Stimulated activated CD4-positive, alpha-beta T cell treated with anti-CD3 and anti-CD28 coated beads, TNF-alpha, amount 100 ng/mL, for 24 hours (primary cell): ENCODE results near the gene EVA1A.

Source experiments
- DNase-seq, 3 experiments: peaks; one replicate each; pipeline ENCODE4 v3.0.0-alpha.2; 2020; ENCODE audit warnings: low read depth in 3 of 3

EVA1A gene

DNA sequence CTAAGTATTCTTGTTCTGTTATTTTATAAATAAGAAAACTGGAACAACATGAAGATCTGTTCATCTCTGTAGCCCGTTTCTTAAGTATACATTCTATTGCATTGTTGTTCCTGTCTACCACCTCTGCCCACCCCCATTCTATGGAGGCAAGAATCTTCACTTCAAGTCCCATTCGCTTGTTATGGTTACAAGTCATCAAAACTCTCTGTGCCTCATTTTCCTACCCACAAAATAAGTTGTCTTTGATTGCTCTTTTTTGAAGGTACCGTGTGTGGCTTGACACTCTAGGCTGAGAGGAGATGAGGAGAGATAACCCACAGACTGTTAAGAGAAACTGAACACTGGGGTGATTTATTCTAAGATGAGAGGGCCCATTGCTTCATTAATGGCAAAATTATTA is 2.9 kb upstream of the EVA1A start:
- DNase-seq: no peak

DNA sequence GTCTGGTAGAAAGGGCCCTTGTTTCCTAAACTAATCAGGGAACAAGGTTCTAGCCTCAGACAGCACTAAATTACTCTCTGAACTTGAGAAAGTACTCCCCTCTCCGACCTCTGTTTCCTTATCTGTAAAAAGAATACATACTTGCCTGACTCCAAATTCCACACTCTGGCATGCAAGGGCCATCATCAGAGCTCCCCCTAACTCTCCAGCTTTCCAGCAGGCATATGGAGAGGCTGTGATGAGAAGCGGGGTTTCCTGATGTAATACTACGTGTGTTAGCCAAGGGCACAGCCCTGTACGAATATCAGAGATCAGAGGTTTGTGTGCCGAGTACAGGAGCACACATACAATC is 1.8 kb upstream of the EVA1A start:
- DNase-seq: no peak

- no peak for DNase-seq
These were observed 1.1 kb upstream of the EVA1A start for GRCh38 chr2:75561566-75562512.

GRCh38 chr2:75560022-75560767 is 544 bp downstream of the EVA1A start:
- DNase-seq: no peak

- no peak for DNase-seq
These were observed 1.1 kb downstream of the EVA1A start for GRCh38 chr2:75559680-75560021.

- no peak for DNase-seq
These were observed 1.7 kb downstream of the EVA1A start for GRCh38 chr2:75558786-75559679.

DNA sequence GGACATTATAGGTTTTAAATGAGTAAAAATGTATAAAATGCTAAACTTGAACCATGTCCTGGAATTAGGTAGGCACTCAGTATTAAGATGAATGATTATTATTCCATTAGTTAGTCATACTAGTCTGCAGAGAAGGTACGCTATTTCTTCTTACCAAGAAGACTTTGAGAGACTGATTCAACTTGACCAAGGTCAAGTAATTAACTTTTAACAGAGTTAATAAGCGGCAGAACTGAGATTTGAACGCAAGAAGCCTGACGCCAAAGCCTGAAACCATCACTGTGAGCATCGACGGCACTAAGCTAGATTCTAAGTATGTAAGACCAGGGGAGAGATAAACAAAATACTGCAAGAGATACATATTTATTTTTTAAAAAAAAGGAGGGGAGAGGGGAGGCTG is 2.6 kb downstream of the EVA1A start:
- no peak for DNase-seq

GRCh38 chr2:75557474-75558133 is 3.1 kb downstream of the EVA1A start:
- no peak for DNase-seq

- no peak for DNase-seq
These were observed 3.9 kb downstream of the EVA1A start for GRCh38 chr2:75556679-75557366.

GRCh38 chr2:75555701-75556100 is 5.0 kb downstream of the EVA1A start:
- DNase-seq: no peak

- no peak for DNase-seq
These were observed 6.7 kb downstream of the EVA1A start for GRCh38 chr2:75553935-75554531.

DNA sequence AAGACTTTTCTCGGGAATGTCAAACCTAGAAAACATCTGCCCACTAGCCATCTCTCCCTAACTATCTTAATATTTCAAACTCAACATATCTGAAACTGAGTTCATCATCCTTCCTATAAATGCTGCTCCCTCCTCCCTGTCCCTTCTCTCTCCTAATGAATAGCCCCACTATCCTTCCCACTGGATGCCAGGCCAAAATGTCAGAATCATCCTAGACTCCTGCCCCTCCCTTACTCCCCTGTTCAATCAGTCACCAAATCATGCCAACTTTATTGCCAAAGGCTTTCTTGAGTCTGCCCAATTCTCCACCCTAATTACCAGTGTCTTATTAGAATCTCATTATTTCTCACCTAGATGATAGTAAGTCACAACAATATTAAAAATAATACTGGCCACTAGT is 8.5 kb downstream of the EVA1A start:
- no peak for DNase-seq

GRCh38 chr2:75551434-75551833 is 9.3 kb downstream of the EVA1A start:
- no peak for DNase-seq

DNA sequence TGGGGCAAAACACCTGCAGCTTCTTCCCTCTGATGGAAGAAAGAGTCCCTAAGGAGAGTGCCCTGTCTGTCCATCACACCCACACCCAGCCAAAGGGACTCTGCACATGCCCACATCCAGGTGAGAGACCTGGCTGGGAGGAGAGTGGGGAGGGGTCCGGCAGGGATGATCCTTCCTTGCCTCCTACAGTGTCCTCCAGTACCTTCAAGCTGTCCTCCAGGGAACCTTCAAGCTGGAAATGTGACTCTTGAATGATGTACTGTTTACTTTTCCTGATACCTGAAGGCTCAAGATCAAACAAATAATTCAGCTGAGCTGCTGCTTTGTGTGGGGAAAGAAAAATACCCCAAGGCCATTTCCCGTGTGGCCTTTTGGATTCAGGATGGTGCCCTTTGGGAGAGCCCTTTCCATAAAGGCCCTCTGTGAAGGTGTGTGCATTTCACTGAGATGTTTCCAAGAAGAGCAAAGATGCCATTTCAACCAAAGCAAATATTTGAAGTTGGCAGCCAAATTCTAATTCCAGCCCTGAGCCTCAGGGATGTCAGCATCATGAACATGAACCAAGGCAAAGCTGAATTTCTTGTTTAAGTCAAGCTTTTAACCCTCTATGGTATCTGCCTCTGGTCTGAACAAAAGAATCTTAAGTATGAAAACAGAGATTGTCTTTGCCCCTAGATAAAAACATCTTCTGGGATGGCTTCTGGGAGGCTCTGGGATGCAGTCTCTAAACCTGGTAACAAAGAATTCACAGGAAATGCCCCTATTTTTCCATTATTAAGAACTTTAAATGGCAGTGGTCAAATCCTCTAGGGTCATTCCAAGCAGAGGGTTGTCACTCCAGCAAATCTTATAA is 11.1 kb downstream of the EVA1A start:
- DNase-seq: no peak

DNA sequence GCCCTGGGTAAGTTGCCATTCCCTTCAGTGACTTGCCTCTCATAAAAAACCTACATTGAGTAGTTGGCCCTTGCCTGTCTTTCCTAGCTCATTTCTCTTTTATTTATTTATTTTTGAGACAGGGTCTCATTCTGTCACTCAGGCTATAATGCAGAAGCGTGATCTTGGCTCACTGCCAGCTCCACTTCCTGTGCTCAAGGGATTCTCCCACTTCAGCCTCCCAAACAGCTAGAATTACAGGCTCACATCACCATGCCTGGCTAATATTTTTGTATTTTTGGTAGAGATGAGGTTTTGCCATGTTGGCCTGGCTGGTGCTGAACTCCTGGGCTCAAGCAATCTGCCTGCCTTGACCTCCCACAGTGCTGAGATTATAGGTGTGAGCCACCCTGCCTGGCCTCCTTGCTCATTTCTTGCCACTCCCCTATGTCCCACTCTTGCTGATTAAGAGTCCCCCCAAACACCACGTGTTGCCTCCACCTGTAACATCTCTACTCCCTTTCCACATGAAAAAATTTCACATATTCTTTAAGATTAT is 12.6 kb downstream of the EVA1A start:
- DNase-seq: no peak

GRCh38 chr2:75547345-75548035 is 13.2 kb downstream of the EVA1A start:
- DNase-seq: no peak

- DNase-seq: no peak
These were observed 14.8 kb downstream of the EVA1A start for GRCh38 chr2:75545922-75546321.

DNA sequence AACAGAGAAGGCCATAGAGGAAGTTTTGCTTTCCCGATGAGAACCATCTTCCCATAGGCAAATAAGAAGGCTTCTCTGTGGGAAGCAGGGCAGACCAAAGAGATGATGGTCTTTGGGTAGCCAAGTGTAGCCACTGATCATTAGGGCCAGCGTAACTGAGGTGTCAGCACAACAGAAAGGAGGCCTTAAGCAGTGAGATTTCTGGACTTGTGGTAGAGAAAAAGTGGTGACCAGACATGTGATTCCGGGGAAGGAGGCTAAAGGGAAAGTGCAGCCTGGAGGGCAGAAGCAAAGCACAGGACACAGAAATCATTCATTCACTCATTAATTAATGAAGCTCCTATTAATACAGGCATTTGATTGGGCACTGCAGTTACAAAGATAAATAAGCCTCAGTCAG is 15.4 kb downstream of the EVA1A start:
- DNase-seq: no peak

DNA sequence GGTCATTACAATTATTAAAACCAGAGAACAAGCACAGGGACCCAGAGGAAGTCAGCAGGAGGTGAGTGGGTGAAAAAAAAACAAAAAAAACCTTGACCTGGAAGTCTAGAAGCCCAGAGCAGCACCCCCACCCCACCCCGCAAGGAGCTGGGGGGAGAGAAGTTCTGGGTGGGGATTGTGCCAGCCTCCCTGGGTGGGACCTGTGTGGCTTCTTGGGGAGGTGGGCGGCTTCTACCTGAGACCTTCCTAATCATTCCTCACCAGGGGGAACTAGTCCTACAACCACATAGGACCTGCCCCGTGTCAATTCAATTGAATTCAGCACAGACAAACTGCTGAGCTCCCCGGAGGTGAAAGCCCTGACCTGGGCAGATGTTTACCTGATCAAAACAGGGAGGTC is 17.3 kb downstream of the EVA1A start:
- no peak for DNase-seq
